Measurements from ENCODE around the gene TMEM63A. TPM values are rescaled to one million over a fixed set of nuclear protein-coding genes. Genes with fewer than 3 reads are reported as not detected.

The TMEM63A gene
- total and polyA plus RNA-seq, 10 of the 15 experiments (the other 5 are each of a cell fraction or from before 2014, with no cell fraction given): 1.3 to 33.5 (median 15.2) TPM

GRCh38 chr1:225851805-225852204, 30.4 kb downstream of the TMEM63A start (continued):
- TF ChIP-seq CBX3 (IDR thresholded peaks at IDR 0.05; ENCODE audit: borderline replicate concordance, low read depth): no peak
- TF ChIP-seq ZNF687 (IDR thresholded peaks at IDR 0.05): peak; percentile 95
- no peak for TF ChIP-seq ZNF217 (IDR thresholded peaks at IDR 0.05)
- TF ChIP-seq GATAD2B (conservative IDR thresholded peaks at IDR 0.05; ENCODE audit: low read depth): no peak
- no peak for TF ChIP-seq NFYA (IDR thresholded peaks at IDR 0.05; ENCODE audit: borderline replicate concordance, low read depth, low read length)
- no peak for TF ChIP-seq SUPT20H (IDR thresholded peaks at IDR 0.05; ENCODE audit: borderline replicate concordance, control insufficient read depth, low read depth, low read length)
- TF ChIP-seq BHLHE40 (IDR thresholded peaks at IDR 0.05; ENCODE audit: borderline replicate concordance in 1 of 2, low read depth in 2 of 2, low read length in 1 of 2): peak; percentile 97 to 98
- TF ChIP-seq SIN3A (IDR thresholded peaks at IDR 0.05; ENCODE audit: low read depth, low read length): peak; percentile 60; the same call in 1 of the 2 replicates
- no peak for TF ChIP-seq TCF3 (IDR thresholded peaks at IDR 0.05; ENCODE audit: borderline replicate concordance, insufficient read depth, low read depth, low read length)
- TF ChIP-seq IKZF2 (IDR thresholded peaks at IDR 0.05): peak; percentile 86 to 88
- no peak for TF ChIP-seq ZNF207 (IDR thresholded peaks at IDR 0.05; ENCODE audit: borderline replicate concordance)
- TF ChIP-seq NR2C2 (IDR thresholded peaks at IDR 0.05; ENCODE audit: borderline replicate concordance, control insufficient read depth, insufficient read length, low read depth): no peak
- no peak for TF ChIP-seq CHD2 (IDR thresholded peaks at IDR 0.05; ENCODE audit: borderline replicate concordance, low read depth, low read length)
- TF ChIP-seq IKZF1 (conservative IDR thresholded peaks at IDR 0.05): peak; percentile 80
- TF ChIP-seq POLR2AphosphoS5 (IDR thresholded peaks at IDR 0.05; ENCODE audit: low read length): no peak
- TF ChIP-seq BCL3 (IDR thresholded peaks at IDR 0.05; ENCODE audit: borderline replicate concordance, insufficient read depth, low read depth, low read length, poor library complexity, severe bottlenecking): no peak
- no peak for TF ChIP-seq HDAC6 (IDR thresholded peaks at IDR 0.05; ENCODE audit: unreplicated experiment)
- no peak for TF ChIP-seq EGR1 (IDR thresholded peaks at IDR 0.05; ENCODE audit: borderline replicate concordance in 1 of 2, low read depth in 2 of 2, low read length in 2 of 2)
- no peak for TF ChIP-seq KDM1A (IDR thresholded peaks at IDR 0.05; ENCODE audit: borderline replicate concordance)
- peak; percentile 31 for TF ChIP-seq MEF2B (IDR thresholded peaks at IDR 0.05; ENCODE audit: partially characterized antibody, poor library complexity, severe bottlenecking)
- TF ChIP-seq ZBTB40 (IDR thresholded peaks at IDR 0.05; ENCODE audit: borderline replicate concordance): no peak
